H9 (cell line): ENCODE data around the gene DHRSX. TPM values are rescaled to one million over a fixed set of nuclear protein-coding genes. Genes with fewer than 3 reads are reported as not detected.

ENCODE experiments used
- DNase-seq: peaks from one replicate; pipeline ENCODE4 v3.0.0-alpha.2; 2017
- H2AFZ ChIP-seq: one replicate; pipeline ENCODE4 v1.6.1; 2013; ENCODE audit warnings: mild to moderate bottlenecking, low read length, control low read depth, moderate library complexity
- H2AK5ac ChIP-seq: 2 replicates; pipeline ENCODE4 v1.6.1; 2013; ENCODE audit warnings: low read length, control low read depth, mixed read lengths; ENCODE audit not compliant: insufficient read length
- H2BK120ac ChIP-seq: one replicate; pipeline ENCODE4 v1.6.1; 2013; ENCODE audit warnings: low read depth, mild to moderate bottlenecking, low read length, control low read depth, inconsistent platforms; ENCODE audit not compliant: poor library complexity, severe bottlenecking
- H2BK12ac ChIP-seq: 2 replicates; pipeline ENCODE4 v1.6.1; 2013; ENCODE audit warnings: low read length, control low read depth, mixed read lengths, low read depth; ENCODE audit not compliant: insufficient read length
- H2BK15ac ChIP-seq: 2 replicates; pipeline ENCODE4 v1.6.1; 2013; ENCODE audit warnings: low read depth, low read length, control low read depth
- H2BK20ac ChIP-seq: one replicate; pipeline ENCODE4 v1.6.1; 2013; ENCODE audit warnings: low read depth, mild to moderate bottlenecking, low read length, control low read depth, inconsistent platforms; ENCODE audit not compliant: poor library complexity, severe bottlenecking
- H2BK5ac ChIP-seq: 2 replicates; pipeline ENCODE4 v1.6.1; 2013; ENCODE audit warnings: low read length, control low read depth, mixed read lengths; ENCODE audit not compliant: insufficient read length
- H3K14ac ChIP-seq: 2 replicates; pipeline ENCODE4 v1.6.1; 2013; ENCODE audit warnings: low read length, control low read depth; ENCODE audit not compliant: insufficient read depth
- H3K18ac ChIP-seq: 2 replicates; pipeline ENCODE4 v1.6.1; 2013; ENCODE audit warnings: low read depth, mild to moderate bottlenecking, mixed read lengths, low read length, control low read depth; ENCODE audit not compliant: insufficient read length
- H3K23ac ChIP-seq: 2 replicates; pipeline ENCODE4 v1.6.1; 2013; ENCODE audit warnings: low read length, control low read depth, mixed read lengths, low read depth; ENCODE audit not compliant: insufficient read length
- H3K23me2 ChIP-seq: 2 replicates; pipeline ENCODE4 v1.6.1; 2013; ENCODE audit warnings: low read depth, mild to moderate bottlenecking, mixed read lengths, low read length, control low read depth; ENCODE audit not compliant: insufficient read length, poor library complexity, severe bottlenecking
- H3K27ac ChIP-seq: 2 replicates; pipeline ENCODE4 v1.5.1; 2013; ENCODE audit warnings: low read length, control low read depth, mixed read lengths, low read depth; ENCODE audit not compliant: insufficient read length
- H3K27me3 ChIP-seq: 2 replicates; pipeline ENCODE4 v1.6.1; 2013; ENCODE audit warnings: low read length, control low read depth, inconsistent platforms; ENCODE audit not compliant: insufficient read depth
- H3K4ac ChIP-seq: 2 replicates; pipeline ENCODE4 v1.6.1; 2013; ENCODE audit warnings: low read depth, mild to moderate bottlenecking, control low read depth, inconsistent platforms, low read length, moderate library complexity
- H3K4me1 ChIP-seq: 2 replicates; pipeline ENCODE4 v1.6.1; 2013; ENCODE audit warnings: low read length, control low read depth, inconsistent platforms; ENCODE audit not compliant: insufficient read depth
- H3K4me2 ChIP-seq: 2 replicates; pipeline ENCODE4 v1.6.1; 2013; ENCODE audit warnings: low read length, control low read depth, mixed read lengths; ENCODE audit not compliant: insufficient read length, insufficient read depth
- H3K56ac ChIP-seq: 2 replicates; pipeline ENCODE4 v1.6.1; 2013; ENCODE audit warnings: low read depth, mild to moderate bottlenecking, mixed read lengths, low read length, control low read depth; ENCODE audit not compliant: insufficient read length
- H3K79me1 ChIP-seq: 2 replicates; pipeline ENCODE4 v1.6.1; 2013; ENCODE audit warnings: low read depth, mild to moderate bottlenecking, moderate library complexity, low read length, control low read depth, inconsistent platforms; ENCODE audit not compliant: insufficient read depth, poor library complexity, severe bottlenecking
- H3K79me2 ChIP-seq: 2 replicates; pipeline ENCODE4 v1.6.1; 2013; ENCODE audit warnings: low read length, control low read depth, inconsistent platforms; ENCODE audit not compliant: insufficient read depth
- H3K9ac ChIP-seq: 2 replicates; pipeline ENCODE4 v1.6.1; 2013; ENCODE audit warnings: low read length, control low read depth, mixed read lengths; ENCODE audit not compliant: insufficient read length; ENCODE audit errors: extremely low read depth
- H3K9me3 ChIP-seq: one replicate; pipeline ENCODE4 v1.6.1; 2013; ENCODE audit warnings: low read depth, low read length, inconsistent platforms; ENCODE audit not compliant: control insufficient read depth
- H3T11ph ChIP-seq: one replicate; pipeline ENCODE4 v1.6.1; 2013; ENCODE audit warnings: mild to moderate bottlenecking, low read length, control low read depth, inconsistent platforms
- H4K20me1 ChIP-seq: one replicate; pipeline ENCODE4 v1.6.1; 2013; ENCODE audit not compliant: control insufficient read depth, insufficient read length, insufficient read depth
- H4K5ac ChIP-seq: 2 replicates; pipeline ENCODE4 v1.6.1; 2013; ENCODE audit warnings: low read depth, mild to moderate bottlenecking, mixed read lengths, low read length, control low read depth; ENCODE audit not compliant: insufficient read length
- H4K8ac ChIP-seq: replicated peaks from 2 replicates; pipeline ENCODE4 v1.6.1; 2013; ENCODE audit warnings: low read length, control low read depth, mixed read lengths, low read depth; ENCODE audit not compliant: insufficient read length
- H4K91ac ChIP-seq: 2 replicates; pipeline ENCODE4 v1.6.1; 2013; ENCODE audit warnings: low read depth, mild to moderate bottlenecking, moderate library complexity, mixed read lengths, low read length, control low read depth; ENCODE audit not compliant: insufficient read length
- H3K27ac Mint-ChIP-seq, 3 experiments: 2 replicates in 2 of 3; 3 replicates in 1 of 3; pipeline ENCODE4 v1.8.0; 2020 to 2021; ENCODE audit warnings: mixed read lengths in 3 of 3, mild to moderate bottlenecking in 1 of 3, moderate library complexity in 1 of 3
- H3K27me3 Mint-ChIP-seq: 2 replicates; pipeline ENCODE4 v1.8.0; 2021; ENCODE audit warnings: low read depth, mild to moderate bottlenecking, moderate library complexity, mixed read lengths
- H3K36me3 Mint-ChIP-seq, 3 experiments: 2 replicates in 2 of 3; 3 replicates in 1 of 3; pipeline ENCODE4 v1.8.0; 2020 to 2021; ENCODE audit warnings: low read depth in 3 of 3, mixed read lengths in 3 of 3; ENCODE audit not compliant: insufficient read depth in 1 of 3
- H3K4me1 Mint-ChIP-seq, 2 experiments: 2 replicates each; pipeline ENCODE4 v1.8.0; 2020; ENCODE audit warnings: mixed read lengths in 2 of 2
- H3K4me3 Mint-ChIP-seq, 2 experiments: 2 replicates in 1 of 2; 3 replicates in 1 of 2; pipeline ENCODE4 v1.8.0; 2020 to 2021; ENCODE audit warnings: mild to moderate bottlenecking in 2 of 2, mixed read lengths in 2 of 2, moderate library complexity in 1 of 2
- H3K9me3 Mint-ChIP-seq, 2 experiments: 2 replicates in 1 of 2; 3 replicates in 1 of 2; pipeline ENCODE4 v1.8.0; 2020; ENCODE audit warnings: mild to moderate bottlenecking in 2 of 2, mixed read lengths in 2 of 2, moderate library complexity in 1 of 2
- WGBS: extraction: QIAGEN DNeasy Blood & Tissue Kit; methylation state at CpG from one replicate; pipeline ENCODE4 v1.1.7; 2013; ENCODE audit warnings: missing lambda C conversion rate, low lambda C conversion rate, mixed read lengths; ENCODE audit not compliant: insufficient read length; ENCODE audit errors: extremely low coverage; 5-methylcytosine and 5-hydroxymethylcytosine counted together
- total RNA-seq: library from RNA; stranded (reverse); gene quantifications from 2 replicates; pipeline ENCODE4 v1.2.1, GENCODE V29; 2021
- TF ChIP-seq, protein P1 (sequence below): fragments of 200-600 bp; sonication (generic); conservative IDR thresholded peaks from 3 replicates; pipeline ENCODE4 v1.8.0; 2021; ENCODE audit warnings: antibody characterized with exemption, mild to moderate bottlenecking

Gene DHRSX
- total RNA-seq, 1 experiment from 2014 or later = 44.0 TPM

DNA sequence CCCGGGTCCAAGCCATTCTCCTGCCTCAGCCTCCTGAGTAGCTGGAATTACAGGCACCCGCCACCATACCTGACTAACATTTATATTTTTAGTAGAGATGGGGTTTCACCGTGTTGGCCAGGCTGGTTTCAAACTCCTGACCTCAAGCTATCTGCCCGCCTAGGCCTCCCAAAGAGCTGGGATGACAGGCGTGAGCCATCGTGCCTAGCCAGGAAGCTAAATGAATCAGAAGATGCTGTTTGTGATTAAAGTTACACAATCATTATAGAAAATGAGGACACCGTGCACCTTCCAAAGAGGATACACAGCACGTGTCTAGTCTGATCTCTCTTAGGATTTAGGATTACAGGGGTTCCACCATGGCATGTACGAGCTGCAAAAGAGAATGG is 99.6 kb downstream of the DHRSX start:
- DNase-seq = no peak
- no CpG with 5 or more reads among the region's 9 CpGs for WGBS
- peaks cover 18 to 24% of the 10 kb centered on the region in 2 experiments for H3K4me1 Mint-ChIP-seq
- H2AFZ ChIP-seq = no peak overlapping the region
- H3T11ph ChIP-seq = no peak overlapping the region
- no peak overlapping the region for H4K5ac ChIP-seq
- no peak overlapping the region for H3K18ac ChIP-seq
- H3K56ac ChIP-seq = no peak overlapping the region
- no peak overlapping the region for H2BK20ac ChIP-seq
- peak overlapping the region in 1 of 3 experiments; percentile 73; a peak in 1 of 7 replicates for H3K27ac Mint-ChIP-seq
- H4K8ac ChIP-seq = no peak overlapping the region
- H2BK15ac ChIP-seq = no peak overlapping the region
- TF ChIP-seq, protein P1, sequence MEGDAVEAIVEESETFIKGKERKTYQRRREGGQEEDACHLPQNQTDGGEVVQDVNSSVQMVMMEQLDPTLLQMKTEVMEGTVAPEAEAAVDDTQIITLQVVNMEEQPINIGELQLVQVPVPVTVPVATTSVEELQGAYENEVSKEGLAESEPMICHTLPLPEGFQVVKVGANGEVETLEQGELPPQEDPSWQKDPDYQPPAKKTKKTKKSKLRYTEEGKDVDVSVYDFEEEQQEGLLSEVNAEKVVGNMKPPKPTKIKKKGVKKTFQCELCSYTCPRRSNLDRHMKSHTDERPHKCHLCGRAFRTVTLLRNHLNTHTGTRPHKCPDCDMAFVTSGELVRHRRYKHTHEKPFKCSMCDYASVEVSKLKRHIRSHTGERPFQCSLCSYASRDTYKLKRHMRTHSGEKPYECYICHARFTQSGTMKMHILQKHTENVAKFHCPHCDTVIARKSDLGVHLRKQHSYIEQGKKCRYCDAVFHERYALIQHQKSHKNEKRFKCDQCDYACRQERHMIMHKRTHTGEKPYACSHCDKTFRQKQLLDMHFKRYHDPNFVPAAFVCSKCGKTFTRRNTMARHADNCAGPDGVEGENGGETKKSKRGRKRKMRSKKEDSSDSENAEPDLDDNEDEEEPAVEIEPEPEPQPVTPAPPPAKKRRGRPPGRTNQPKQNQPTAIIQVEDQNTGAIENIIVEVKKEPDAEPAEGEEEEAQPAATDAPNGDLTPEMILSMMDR = no peak
- no peak overlapping the region for H2BK12ac ChIP-seq
- H3K14ac ChIP-seq = no peak overlapping the region
- H3K23ac ChIP-seq = no peak overlapping the region
- no peaks in the 10 kb centered on the region for H3K79me1 ChIP-seq
- no peaks in the 10 kb centered on the region for H3K23me2 ChIP-seq
- no peaks in the 10 kb centered on the region for H3K79me2 ChIP-seq
- no peak overlapping the region for H3K4ac ChIP-seq
- no peaks in the 10 kb centered on the region; the same call in 1 of the 2 replicates for H3K4me1 ChIP-seq
- H3K4me2 ChIP-seq = no peak overlapping the region
- no peak overlapping the region for H4K91ac ChIP-seq
- no peak overlapping the region for H2BK5ac ChIP-seq
- no peak overlapping the region for H2BK120ac ChIP-seq
- H3K27me3 ChIP-seq = no peaks in the 10 kb centered on the region
- no peak overlapping the region for H2AK5ac ChIP-seq
- H3K9me3 Mint-ChIP-seq = no peaks in the 10 kb centered on the region
- peaks cover 1% of the 10 kb centered on the region; the same call in 1 of the 2 replicates for H3K27me3 Mint-ChIP-seq
- no peak overlapping the region for H3K9ac ChIP-seq
- H3K27ac ChIP-seq = no peak overlapping the region
- no peaks in the 10 kb centered on the region for H3K9me3 ChIP-seq
- no peak overlapping the region for H3K4me3 Mint-ChIP-seq
- H4K20me1 ChIP-seq = no peaks in the 10 kb centered on the region
- peaks cover 0 to 21% (median 9%) of the 10 kb centered on the region in 3 experiments; a peak in 5 of 7 replicates for H3K36me3 Mint-ChIP-seq
